ENCODE data around the gene ADCY1.

ADCY1 gene

GRCh38 chr7:45625067-45625466 is 50.9 kb downstream of the ADCY1 start:
- TF ChIP-seq CTCF (conservative IDR thresholded peaks at IDR 0.05; ENCODE audit: low read length) (no peak), EZH2phosphoT487 (IDR thresholded peaks at IDR 0.05; ENCODE audit: borderline replicate concordance) (no peak)
- H3K79me2 ChIP-seq (ENCODE audit: insufficient read depth, low read length) = no peaks in the 10 kb centered on the region
- H3K4me2 ChIP-seq (ENCODE audit: low read depth, low read length, poor library complexity, severe bottlenecking) = no peak overlapping the region
- H3K4me1 ChIP-seq (ENCODE audit: insufficient read depth, low read length, poor library complexity, severe bottlenecking) = no peaks in the 10 kb centered on the region
- no peak overlapping the region for H3K4me3 ChIP-seq (ENCODE audit: low read length, poor library complexity, severe bottlenecking)
- H3K9me2 ChIP-seq (replicated peaks; ENCODE audit: low read depth, low read length) = no peaks in the 10 kb centered on the region
- H2AFZ ChIP-seq (ENCODE audit: low read length) = no peak overlapping the region
- no peaks in the 10 kb centered on the region for H3F3A ChIP-seq (ENCODE audit: low read depth)
- H3K36me3 ChIP-seq (ENCODE audit: insufficient read depth, low read length) = no peaks in the 10 kb centered on the region
- H3K27me3 ChIP-seq (ENCODE audit: insufficient read depth, low read length, poor library complexity, severe bottlenecking) = no peaks in the 10 kb centered on the region
- no peak overlapping the region for H3K9ac ChIP-seq (ENCODE audit: low read depth, low read length, poor library complexity, severe bottlenecking)
- peaks cover 7% of the 10 kb centered on the region; the same call in 1 of the 2 replicates for H3K9me3 ChIP-seq (ENCODE audit: insufficient read depth, low read depth, low read length)
- H4K20me1 ChIP-seq (ENCODE audit: insufficient read depth, low read length, poor library complexity, severe bottlenecking) = no peaks in the 10 kb centered on the region

GRCh38 chr7:45625714-45626440 is 51.7 kb downstream of the ADCY1 start:
- H3K4me2 ChIP-seq (ENCODE audit: low read depth, low read length, poor library complexity, severe bottlenecking) = no peak overlapping the region
- H3K4me1 ChIP-seq (ENCODE audit: insufficient read depth, low read length, poor library complexity, severe bottlenecking) = no peaks in the 10 kb centered on the region
- H3K4me3 ChIP-seq (ENCODE audit: low read length, poor library complexity, severe bottlenecking) = no peak overlapping the region
- H3K36me3 ChIP-seq (ENCODE audit: insufficient read depth, low read length) = no peaks in the 10 kb centered on the region
- H4K20me1 ChIP-seq (ENCODE audit: insufficient read depth, low read length, poor library complexity, severe bottlenecking) = no peaks in the 10 kb centered on the region
- H2AFZ ChIP-seq (ENCODE audit: low read length) = no peak overlapping the region
- H3K27me3 ChIP-seq (ENCODE audit: insufficient read depth, low read length, poor library complexity, severe bottlenecking) = no peaks in the 10 kb centered on the region
- no peak overlapping the region for H3K9ac ChIP-seq (ENCODE audit: low read depth, low read length, poor library complexity, severe bottlenecking)
- H3K79me2 ChIP-seq (ENCODE audit: insufficient read depth, low read length) = no peaks in the 10 kb centered on the region
- peaks cover 2% of the 10 kb centered on the region; the same call in 1 of the 2 replicates for H3K9me3 ChIP-seq (ENCODE audit: insufficient read depth, low read depth, low read length)
- TF ChIP-seq EZH2phosphoT487 (IDR thresholded peaks at IDR 0.05; ENCODE audit: borderline replicate concordance) (no peak), CTCF (conservative IDR thresholded peaks at IDR 0.05; ENCODE audit: low read length) (no peak)
- no peaks in the 10 kb centered on the region for H3K9me2 ChIP-seq (replicated peaks; ENCODE audit: low read depth, low read length)
- no peaks in the 10 kb centered on the region for H3F3A ChIP-seq (ENCODE audit: low read depth)

- no peaks in the 10 kb centered on the region for H3K4me1 ChIP-seq (ENCODE audit: insufficient read depth, low read length, poor library complexity, severe bottlenecking)
- H4K20me1 ChIP-seq (ENCODE audit: insufficient read depth, low read length, poor library complexity, severe bottlenecking) = no peaks in the 10 kb centered on the region
- no peak overlapping the region for H3K4me2 ChIP-seq (ENCODE audit: low read depth, low read length, poor library complexity, severe bottlenecking)
- no peak overlapping the region for H2AFZ ChIP-seq (ENCODE audit: low read length)
- no peaks in the 10 kb centered on the region for H3K79me2 ChIP-seq (ENCODE audit: insufficient read depth, low read length)
- no peaks in the 10 kb centered on the region for H3K36me3 ChIP-seq (ENCODE audit: insufficient read depth, low read length)
- H3K9me2 ChIP-seq (replicated peaks; ENCODE audit: low read depth, low read length) = no peaks in the 10 kb centered on the region
- no peaks in the 10 kb centered on the region for H3K27me3 ChIP-seq (ENCODE audit: insufficient read depth, low read length, poor library complexity, severe bottlenecking)
- peaks cover 2% of the 10 kb centered on the region; the same call in 1 of the 2 replicates for H3K9me3 ChIP-seq (ENCODE audit: insufficient read depth, low read depth, low read length)
- no peak overlapping the region for H3K4me3 ChIP-seq (ENCODE audit: low read length, poor library complexity, severe bottlenecking)
- TF ChIP-seq CTCF (conservative IDR thresholded peaks at IDR 0.05; ENCODE audit: low read length) = no peak
- no peak for TF ChIP-seq EZH2phosphoT487 (IDR thresholded peaks at IDR 0.05; ENCODE audit: borderline replicate concordance)
- H3F3A ChIP-seq (ENCODE audit: low read depth) = no peaks in the 10 kb centered on the region
- no peak overlapping the region for H3K9ac ChIP-seq (ENCODE audit: low read depth, low read length, poor library complexity, severe bottlenecking)
These were observed 52.6 kb downstream of the ADCY1 start for GRCh38 chr7:45626441-45627430.

Measured in Loucy (cell line).